K562 (cell line): ENCODE data around the gene SLC46A3. TPM values are rescaled to one million over a fixed set of nuclear protein-coding genes. Genes with fewer than 3 reads are reported as not detected.

Experiments used
- AFF4 ChIP-seq: sonication (generic); formaldehyde crosslinking; IDR thresholded peaks from 2 replicates; pipeline ENCODE4 v1.8.0; 2023; ENCODE audit warnings: mild to moderate bottlenecking, missing genetic modification reagents
- ATF6 ChIP-seq: sonication (generic); formaldehyde crosslinking; IDR thresholded peaks from 2 replicates; pipeline ENCODE4 v1.4.0; 2020; ENCODE audit warnings: mild to moderate bottlenecking, missing genetic modification reagents
- CCAR2 ChIP-seq: fragments of 200-400 bp; formaldehyde crosslinking; IDR thresholded peaks from 2 replicates; pipeline ENCODE4 v1.6.1; 2017; ENCODE audit warnings: mild to moderate bottlenecking, low read depth, low read length
- CHAMP1 ChIP-seq: fragments of 450-650 bp; IDR thresholded peaks from 2 replicates; pipeline ENCODE4 v1.6.1; 2016; ENCODE audit warnings: mild to moderate bottlenecking
- ELK3 ChIP-seq: fragments of 450-650 bp; formaldehyde crosslinking; IDR thresholded peaks from 2 replicates; pipeline ENCODE4 v1.4.0; 2020; ENCODE audit warnings: mild to moderate bottlenecking
- FOXK2 ChIP-seq, 2 experiments: fragments of 450-650 bp; IDR thresholded peaks in 1 of 2; conservative IDR thresholded peaks in 1 of 2; 2 replicates each; pipeline ENCODE4 v1.6.1; 2016; ENCODE audit warnings: low read depth in 2 of 2, mild to moderate bottlenecking in 1 of 2
- GABPA ChIP-seq: fragments of 200-800 bp; sonication (Bioruptor generic); conservative IDR thresholded peaks from 2 replicates; pipeline ENCODE4 v1.6.1; 2016; ENCODE audit warnings: low read depth, missing genetic modification characterization, missing compliant biosample characterization
- SPI1 ChIP-seq: IDR thresholded peaks from 2 replicates; pipeline ENCODE4 v1.6.1; 2011; ENCODE audit warnings: low read depth, low read length, control low read depth, borderline replicate concordance
- STAT5B ChIP-seq: fragments of 250-450 bp; sonication (Bioruptor Pico); IDR thresholded peaks from 2 replicates; pipeline ENCODE4 v1.8.0; 2021; ENCODE audit warnings: mild to moderate bottlenecking, inconsistent platforms
- SUPT5H ChIP-seq: fragments of 450-650 bp; IDR thresholded peaks from 2 replicates; pipeline ENCODE4 v1.6.1; 2016
- TSHZ1 ChIP-seq: fragments of 250-450 bp; sonication (Bioruptor Pico); IDR thresholded peaks from 2 replicates; pipeline ENCODE4 v1.4.0; 2020; ENCODE audit warnings: mild to moderate bottlenecking, moderate library complexity
- ZNF282 ChIP-seq: sonication (generic); formaldehyde crosslinking; IDR thresholded peaks from 2 replicates; pipeline ENCODE4 v1.8.1; 2023; ENCODE audit warnings: missing genetic modification reagents
- ZNF764 ChIP-seq: fragments of 250-450 bp; sonication (Bioruptor Pico); IDR thresholded peaks from 2 replicates; pipeline ENCODE4 v1.4.0; 2020; ENCODE audit warnings: low read depth, mild to moderate bottlenecking, moderate library complexity
- polyA plus RNA-seq, 8 experiments: library from polyadenylated mRNA; depleted of rRNA in 4 of 8; stranded (reverse) in 5 of 8; unstranded in 3 of 8; fragments of >200 nt; fragmentation: Nextera tagmentation in 2 of 8; fragmentation: Illumina TruSeq in 1 of 8; extraction: Ambion mirVana in 2 of 8; extraction: Trizol in 1 of 8; gene quantifications; 2 replicates each; pipeline versions ENCODE4 v1.2.1 to v1.2.3, GENCODE V29; 2011 to 2014; ENCODE audit warnings: inconsistent platforms in 1 of 8, missing spikeins in 1 of 8
- total RNA-seq, 7 experiments: library from RNA; depleted of rRNA in 6 of 7; stranded (reverse); fragments of >200 nt in 6 of 7; fragmentation: Illumina TruSeq in 2 of 7; extraction: Trizol in 2 of 7; gene quantifications; 2 replicates each; pipeline versions ENCODE4 v1.2.1 to v1.2.3, GENCODE V29; 2011 to 2021; ENCODE audit warnings: low replicate concordance in 1 of 7

The SLC46A3 gene
- total and polyA plus RNA-seq, 9 of the 15 experiments (the other 6 are each of a cell fraction or from before 2014, with no cell fraction given) = 0.14 to 1.2 (median 0.51) TPM

GRCh38 chr13:28658796-28659620 lies 59.8 kb downstream of the SLC46A3 start, which contains the start of gene POMP (continued):
- TF ChIP-seq ATF6 (CRISPR knock-in tag) = no peak; the same call in 1 of the 2 replicates
- TF ChIP-seq ZNF282 (CRISPR knock-in tag) = no peak
- peak; percentile 92 for TF ChIP-seq SUPT5H
- TF ChIP-seq SPI1 = peak; percentile 59
- TF ChIP-seq ELK3 = no peak
- no peak for TF ChIP-seq ZNF764 (CRISPR knock-in tag)
- TF ChIP-seq FOXK2 (conservative IDR thresholded peaks at IDR 0.05 in 1 of 2, IDR thresholded peaks at IDR 0.05 in 1 of 2; ENCODE audit: low read depth in 2 of 2) = no peak
- peak; percentile 98 for TF ChIP-seq GABPA (tag)
- no peak for TF ChIP-seq TSHZ1 (CRISPR knock-in tag)
- 0 out of 2 replicates have a peak, but pooled peaks have one; percentile 60 for TF ChIP-seq AFF4 (CRISPR knock-in tag)
- TF ChIP-seq CCAR2 = no peak
- no peak for TF ChIP-seq STAT5B (CRISPR knock-in tag)
- TF ChIP-seq CHAMP1 = no peak
